K562 (cell line): ENCODE results near the gene TRAPPC13. TPM values are rescaled to one million over a fixed set of nuclear protein-coding genes. Genes with fewer than 3 reads are reported as not detected.

ENCODE experiments used
- ATF4 ChIP-seq: fragments of 450-650 bp; formaldehyde crosslinking; IDR thresholded peaks from 2 replicates; pipeline ENCODE4 v1.4.0; 2022; ENCODE audit warnings: mild to moderate bottlenecking, moderate library complexity
- EHMT2 ChIP-seq: fragments of 450-650 bp; IDR thresholded peaks from 2 replicates; pipeline ENCODE4 v1.6.1; 2018; ENCODE audit warnings: antibody characterized with exemption
- ETS2 ChIP-seq: IDR thresholded peaks from 2 replicates; pipeline ENCODE4 v1.6.1; 2016; ENCODE audit warnings: borderline replicate concordance, missing genetic modification characterization, mild to moderate bottlenecking, moderate library complexity, missing compliant biosample characterization; ENCODE audit not compliant: poor library complexity, severe bottlenecking
- FOXP1 ChIP-seq: sonication (generic); formaldehyde crosslinking; IDR thresholded peaks from 2 replicates; pipeline ENCODE4 v1.8.0; 2022; ENCODE audit warnings: mild to moderate bottlenecking, missing genetic modification reagents
- GTF2F1 ChIP-seq: IDR thresholded peaks from 2 replicates; pipeline ENCODE4 v1.6.1; 2011; ENCODE audit warnings: low read depth, low read length, improper control_type of control experiment
- JUNB ChIP-seq: fragments of 450-650 bp; formaldehyde crosslinking; conservative IDR thresholded peaks from 2 replicates; pipeline ENCODE4 v1.4.0; 2020; ENCODE audit warnings: mild to moderate bottlenecking
- MED1 ChIP-seq: sonication (generic); formaldehyde crosslinking; IDR thresholded peaks from 2 replicates; pipeline ENCODE4 v1.8.1; 2023; ENCODE audit warnings: missing genetic modification reagents, borderline replicate concordance
- MTA2 ChIP-seq: fragments of 450-650 bp; IDR thresholded peaks from 2 replicates; pipeline ENCODE4 v1.6.1; 2016; ENCODE audit warnings: low read depth
- MTF1 ChIP-seq: fragments of 250-450 bp; sonication (Bioruptor Pico); IDR thresholded peaks from 2 replicates; pipeline ENCODE4 v1.9.0; 2021; ENCODE audit warnings: moderate library complexity, mild to moderate bottlenecking, inconsistent platforms, borderline replicate concordance
- NBN ChIP-seq: fragments of 450-650 bp; IDR thresholded peaks from 2 replicates; pipeline ENCODE4 v1.6.1; 2016; ENCODE audit warnings: low read depth, mild to moderate bottlenecking
- OTX1 ChIP-seq: fragments of 450-650 bp; formaldehyde crosslinking; IDR thresholded peaks from 2 replicates; pipeline ENCODE4 v1.4.0; 2022; ENCODE audit warnings: mild to moderate bottlenecking
- POLR2G ChIP-seq: fragments of 200-400 bp; formaldehyde crosslinking; IDR thresholded peaks from 2 replicates; pipeline ENCODE4 v1.6.1; 2017; ENCODE audit warnings: low read depth, mild to moderate bottlenecking, antibody characterized with exemption, low read length, moderate library complexity
- SIX5 ChIP-seq, 2 experiments: IDR thresholded peaks; 2 replicates each; pipeline ENCODE4 v1.6.1; 2011; ENCODE audit warnings: low read length in 2 of 2, borderline replicate concordance in 1 of 2, low read depth in 1 of 2, mild to moderate bottlenecking in 1 of 2, moderate library complexity in 1 of 2; ENCODE audit not compliant: insufficient read depth in 1 of 2
- SMARCC2 ChIP-seq: fragments of 450-650 bp; IDR thresholded peaks from 2 replicates; pipeline ENCODE4 v1.6.1; 2017; ENCODE audit warnings: antibody characterized with exemption, moderate library complexity, mild to moderate bottlenecking, low read depth
- SMC3 ChIP-seq: conservative IDR thresholded peaks from 2 replicates; pipeline ENCODE4 v1.6.1; 2011; ENCODE audit warnings: low read depth, low read length, improper control_type of control experiment; ENCODE audit not compliant: insufficient read depth
- TAF1 ChIP-seq: IDR thresholded peaks from 2 replicates; pipeline ENCODE4 v1.6.1; 2011; ENCODE audit warnings: mild to moderate bottlenecking, low read length, moderate library complexity; ENCODE audit not compliant: insufficient read depth, control insufficient read depth, severe bottlenecking; ENCODE audit errors: extremely low read depth
- TAL1 ChIP-seq: fragments of 450-650 bp; IDR thresholded peaks from 2 replicates; pipeline ENCODE4 v1.6.1; 2016; ENCODE audit warnings: mild to moderate bottlenecking
- VEZF1 ChIP-seq: fragments of 200-800 bp; sonication (Bioruptor generic); IDR thresholded peaks from 2 replicates; pipeline ENCODE4 v1.6.1; 2017; ENCODE audit warnings: missing genetic modification characterization, missing compliant biosample characterization
- WHSC1 ChIP-seq: IDR thresholded peaks from one replicate; pipeline ENCODE4 v1.6.1; 2012; ENCODE audit warnings: low read length, control low read depth, inconsistent platforms
- ZNF280A ChIP-seq: fragments of 450-650 bp; IDR thresholded peaks from 2 replicates; pipeline ENCODE4 v1.6.1; 2018; ENCODE audit warnings: mild to moderate bottlenecking, low read depth; ENCODE audit not compliant: partially characterized antibody
- polyA plus RNA-seq, 8 experiments: library from polyadenylated mRNA; depleted of rRNA in 4 of 8; stranded (reverse) in 5 of 8; unstranded in 3 of 8; fragments of >200 nt; fragmentation: Nextera tagmentation in 2 of 8; fragmentation: Illumina TruSeq in 1 of 8; extraction: Ambion mirVana in 2 of 8; extraction: Trizol in 1 of 8; gene quantifications; 2 replicates each; pipeline versions ENCODE4 v1.2.1 to v1.2.3, GENCODE V29; 2011 to 2014; ENCODE audit warnings: inconsistent platforms in 1 of 8, missing spikeins in 1 of 8
- total RNA-seq, 7 experiments: library from RNA; depleted of rRNA in 6 of 7; stranded (reverse); fragments of >200 nt in 6 of 7; fragmentation: Illumina TruSeq in 2 of 7; extraction: Trizol in 2 of 7; gene quantifications; 2 replicates each; pipeline versions ENCODE4 v1.2.1 to v1.2.3, GENCODE V29; 2011 to 2021; ENCODE audit warnings: low replicate concordance in 1 of 7
- TF ChIP-seq, protein P1 (sequence below): fragments of 450-650 bp; formaldehyde crosslinking; IDR thresholded peaks from 2 replicates; pipeline ENCODE4 v1.4.0; 2020; ENCODE audit warnings: mild to moderate bottlenecking, moderate library complexity
- TF ChIP-seq, protein P2 (sequence below): fragments of 450-650 bp; formaldehyde crosslinking; IDR thresholded peaks from 2 replicates; pipeline ENCODE4 v1.4.0; 2020; ENCODE audit warnings: mild to moderate bottlenecking, moderate library complexity

TRAPPC13 gene
- total and polyA plus RNA-seq, 9 of the 15 experiments (the other 6 are each of a cell fraction or from before 2014, with no cell fraction given): 16.2 to 43.8 (median 24.0) TPM

DNA sequence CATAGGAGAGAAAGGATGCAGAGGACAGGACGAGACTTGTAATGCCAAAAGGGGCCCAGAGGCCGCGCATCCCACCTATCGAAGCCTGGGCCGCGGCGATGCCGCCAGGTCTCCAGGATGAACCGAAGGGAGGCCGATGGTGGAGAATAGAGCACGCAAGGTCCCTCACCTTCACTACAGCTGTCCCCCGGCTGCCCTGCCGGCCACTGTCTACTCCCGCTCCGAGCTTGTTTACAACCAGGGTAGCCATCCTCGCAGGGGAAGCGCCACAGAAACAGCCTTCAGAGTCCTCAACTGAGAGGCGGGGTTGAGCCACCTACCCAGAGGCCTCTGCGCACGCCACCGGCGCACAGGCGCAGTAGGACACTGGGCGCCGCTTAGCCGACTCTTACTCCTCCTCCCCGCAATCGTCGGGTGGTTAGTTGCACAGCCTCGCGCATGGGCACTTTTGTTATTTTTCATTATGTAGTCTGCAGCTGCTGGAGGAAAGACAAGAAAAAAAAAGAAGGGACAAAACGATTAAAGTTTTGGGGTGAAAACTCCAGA, 729 bp upstream of the TRAPPC13 start, which contains the start of gene TRIM23 (continued):
- TF ChIP-seq OTX1 (CRISPR knock-in tag) (no peak), FOXP1 (peak; percentile 68; the same call in 1 of the 2 replicates), GTF2F1 (no peak), MED1 (no peak), SIX5 (IDR thresholded peaks at IDR 0.05; ENCODE audit: borderline replicate concordance in 1 of 2, insufficient read depth in 1 of 2, low read depth in 1 of 2, low read length in 2 of 2) (no peak), ATF4 (CRISPR knock-in tag) (no peak), ETS2 (tag) (no peak), WHSC1 (no peak), MTF1 (no peak), TAL1 (no peak), POLR2G (peak; percentile 81), MTA2 (no peak), NBN (no peak), SMARCC2 (no peak), SMC3 (0 out of 2 replicates have a peak, but pooled peaks have one; percentile 3), VEZF1 (CRISPR knock-in tag) (no peak), ZNF280A (no peak), JUNB (CRISPR knock-in tag) (no peak), EHMT2 (no peak), TAF1 (peak; percentile 62)
- TF ChIP-seq, protein P1, sequence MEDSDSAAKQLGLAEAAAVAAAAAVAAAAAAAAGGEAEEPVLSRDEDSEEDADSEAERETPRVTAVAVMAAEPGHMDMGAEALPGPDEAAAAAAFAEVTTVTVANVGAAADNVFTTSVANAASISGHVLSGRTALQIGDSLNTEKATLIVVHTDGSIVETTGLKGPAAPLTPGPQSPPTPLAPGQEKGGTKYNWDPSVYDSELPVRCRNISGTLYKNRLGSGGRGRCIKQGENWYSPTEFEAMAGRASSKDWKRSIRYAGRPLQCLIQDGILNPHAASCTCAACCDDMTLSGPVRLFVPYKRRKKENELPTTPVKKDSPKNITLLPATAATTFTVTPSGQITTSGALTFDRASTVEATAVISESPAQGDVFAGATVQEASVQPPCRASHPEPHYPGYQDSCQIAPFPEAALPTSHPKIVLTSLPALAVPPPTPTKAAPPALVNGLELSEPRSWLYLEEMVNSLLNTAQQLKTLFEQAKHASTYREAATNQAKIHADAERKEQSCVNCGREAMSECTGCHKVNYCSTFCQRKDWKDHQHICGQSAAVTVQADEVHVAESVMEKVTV (CRISPR knock-in tag): no peak
- TF ChIP-seq, protein P2, sequence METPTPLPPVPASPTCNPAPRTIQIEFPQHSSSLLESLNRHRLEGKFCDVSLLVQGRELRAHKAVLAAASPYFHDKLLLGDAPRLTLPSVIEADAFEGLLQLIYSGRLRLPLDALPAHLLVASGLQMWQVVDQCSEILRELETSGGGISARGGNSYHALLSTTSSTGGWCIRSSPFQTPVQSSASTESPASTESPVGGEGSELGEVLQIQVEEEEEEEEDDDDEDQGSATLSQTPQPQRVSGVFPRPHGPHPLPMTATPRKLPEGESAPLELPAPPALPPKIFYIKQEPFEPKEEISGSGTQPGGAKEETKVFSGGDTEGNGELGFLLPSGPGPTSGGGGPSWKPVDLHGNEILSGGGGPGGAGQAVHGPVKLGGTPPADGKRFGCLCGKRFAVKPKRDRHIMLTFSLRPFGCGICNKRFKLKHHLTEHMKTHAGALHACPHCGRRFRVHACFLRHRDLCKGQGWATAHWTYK (CRISPR knock-in tag): peak; percentile 73; the same call in 1 of the 2 replicates
